GM18499 (cell line): ENCODE measurements around the gene ACO2.
"Not testable (repeated sequence)": the region's sequence is repeated elsewhere in the genome, so short reads cannot be mapped to it uniquely, and the experiment has no call there.

ENCODE experiments used
- ATAC-seq: cut with Tn5 transposase; IDR thresholded peaks from one replicate; pipeline ENCODE4 v1.9.1; 2021; ENCODE audit warnings: moderate number of reproducible peaks; ENCODE audit not compliant: insufficient read depth, unreplicated experiment

Gene ACO2

GRCh38 chr22:41535244-41535643 is 66.3 kb downstream of the ACO2 start:
- ATAC-seq: no peak

DNA sequence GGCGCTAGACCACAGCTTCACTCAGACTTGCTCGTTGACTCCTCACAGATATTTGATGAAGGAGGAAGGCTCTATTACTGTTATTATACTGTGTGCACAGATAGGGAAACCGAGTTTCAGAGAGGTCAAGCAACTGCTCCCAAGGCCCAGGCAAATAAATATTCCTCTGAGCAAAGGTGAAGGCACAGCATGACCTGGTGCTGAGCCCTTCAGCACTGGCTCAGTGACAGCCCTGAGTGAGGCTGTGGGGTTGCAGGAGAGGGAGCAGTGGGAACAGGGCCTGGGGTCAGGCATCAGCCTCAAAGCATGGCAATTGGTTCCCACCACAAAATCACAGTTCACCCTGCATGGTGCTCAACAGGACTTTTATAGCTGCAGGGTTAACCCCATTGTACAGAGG is 68.3 kb downstream of the ACO2 start:
- no peak for ATAC-seq

GRCh38 chr22:41538583-41538982 is 69.7 kb downstream of the ACO2 start:
- ATAC-seq: no peak

DNA sequence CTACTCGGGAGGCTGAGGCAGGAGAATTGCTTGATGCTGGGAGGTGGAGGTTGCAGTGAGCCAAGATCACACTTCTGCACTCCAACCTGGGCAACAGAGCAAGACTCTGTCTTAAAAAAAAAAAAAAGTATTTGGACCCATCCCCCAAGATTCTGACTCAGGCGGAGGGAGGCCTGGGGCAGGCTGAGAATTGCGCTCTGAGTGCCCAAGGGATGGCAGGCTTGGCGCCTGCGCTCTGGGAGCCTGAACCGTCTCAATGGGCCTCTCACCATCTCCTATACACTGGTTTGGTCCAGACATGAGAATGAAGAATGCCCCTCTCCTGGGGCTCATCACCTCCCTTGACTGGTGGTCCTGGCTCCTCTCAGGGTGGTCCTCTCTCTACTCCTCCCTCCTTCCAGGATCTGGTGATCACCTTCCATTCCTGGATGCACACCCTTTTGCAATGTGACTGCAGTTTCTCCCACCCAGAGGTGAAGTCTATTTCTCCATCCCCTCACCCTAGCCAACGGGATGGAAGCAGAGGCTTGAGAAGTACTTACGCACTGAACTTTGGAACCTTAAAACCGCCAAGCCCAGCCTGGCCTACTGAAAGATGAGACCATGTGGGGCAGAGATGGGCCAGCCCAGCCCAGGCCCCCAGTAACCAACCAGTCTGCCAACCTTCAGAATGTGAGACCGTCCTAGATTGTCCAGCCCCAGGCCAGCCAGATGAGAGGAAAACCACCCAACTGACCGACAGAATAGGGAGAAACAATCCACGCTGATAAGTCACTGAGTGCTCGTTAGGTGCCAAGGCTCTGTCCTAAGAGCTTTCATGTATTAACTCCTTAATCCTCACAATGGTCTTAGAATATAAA is 70.5 kb downstream of the ACO2 start:
- no peak for ATAC-seq

- no peak for ATAC-seq
These were observed 71.0 kb downstream of the ACO2 start for GRCh38 chr22:41540006-41540315.

DNA sequence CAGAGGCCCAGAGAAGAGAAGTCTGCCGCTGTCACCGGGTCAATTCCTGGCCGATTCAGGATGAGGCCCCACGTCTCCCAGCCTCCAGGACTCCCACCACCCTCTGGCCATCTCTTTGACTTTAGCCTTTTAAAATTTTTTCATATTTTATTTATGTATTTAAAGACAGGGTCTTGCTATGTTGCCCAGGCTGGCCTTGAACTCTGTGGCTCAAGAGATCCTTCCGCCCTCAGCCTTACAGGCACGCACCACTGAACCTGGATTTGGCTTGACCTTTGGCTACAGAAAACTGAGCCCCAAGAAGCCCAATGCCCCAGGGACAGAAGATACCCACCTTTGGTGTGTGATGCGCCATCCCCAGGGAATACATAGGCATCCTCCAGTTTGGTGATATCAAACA is 71.4 kb downstream of the ACO2 start:
- ATAC-seq: no peak

DNA sequence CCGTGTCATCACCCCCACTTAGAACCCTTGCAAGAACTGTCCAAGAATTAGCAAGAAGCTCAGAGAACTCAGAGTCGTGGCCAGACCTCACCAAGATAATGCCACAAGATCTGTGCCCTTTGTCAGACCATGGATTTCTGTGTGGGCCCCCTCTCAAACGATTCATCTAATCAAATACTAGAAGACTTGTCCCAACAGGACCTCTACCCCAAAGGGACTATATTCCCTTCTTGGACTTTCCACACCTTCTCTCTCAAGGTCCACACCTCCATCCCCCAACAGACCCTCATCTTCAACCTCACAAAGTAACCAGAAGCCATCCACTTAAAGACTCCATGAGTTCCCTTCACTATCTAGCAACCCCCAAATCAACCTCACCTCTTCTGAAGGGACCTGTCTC is 72.6 kb downstream of the ACO2 start:
- ATAC-seq: no peak

DNA sequence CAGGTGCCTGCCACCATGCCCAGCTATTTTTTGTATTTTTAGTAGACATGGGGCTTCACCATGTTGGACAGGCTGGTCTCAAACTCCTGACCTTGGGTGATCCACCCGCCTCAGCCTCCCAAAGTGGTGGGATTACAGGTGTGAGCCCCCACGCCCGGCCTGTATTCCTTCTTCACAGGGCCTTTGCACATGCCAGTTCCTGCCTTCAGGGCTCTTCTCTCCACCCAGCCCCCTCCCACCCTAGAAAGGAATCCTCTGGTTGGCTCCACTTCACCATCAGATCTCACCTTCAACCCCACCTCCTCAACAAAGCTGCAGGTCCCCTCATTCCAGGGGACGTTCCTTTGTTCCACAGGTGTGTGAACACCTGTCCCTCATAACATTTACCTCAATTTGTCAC is 73.3 kb downstream of the ACO2 start:
- ATAC-seq: no peak

- ATAC-seq: peak; percentile 51
These were observed 75.1 kb downstream of the ACO2 start, which contains the start of gene POLR3H for GRCh38 chr22:41543854-41544670. Gene POLR3H, minus strand, starts transcription at chr22:41544470. Its CDS starts 369 bp downstream, at chr22:41544101.

DNA sequence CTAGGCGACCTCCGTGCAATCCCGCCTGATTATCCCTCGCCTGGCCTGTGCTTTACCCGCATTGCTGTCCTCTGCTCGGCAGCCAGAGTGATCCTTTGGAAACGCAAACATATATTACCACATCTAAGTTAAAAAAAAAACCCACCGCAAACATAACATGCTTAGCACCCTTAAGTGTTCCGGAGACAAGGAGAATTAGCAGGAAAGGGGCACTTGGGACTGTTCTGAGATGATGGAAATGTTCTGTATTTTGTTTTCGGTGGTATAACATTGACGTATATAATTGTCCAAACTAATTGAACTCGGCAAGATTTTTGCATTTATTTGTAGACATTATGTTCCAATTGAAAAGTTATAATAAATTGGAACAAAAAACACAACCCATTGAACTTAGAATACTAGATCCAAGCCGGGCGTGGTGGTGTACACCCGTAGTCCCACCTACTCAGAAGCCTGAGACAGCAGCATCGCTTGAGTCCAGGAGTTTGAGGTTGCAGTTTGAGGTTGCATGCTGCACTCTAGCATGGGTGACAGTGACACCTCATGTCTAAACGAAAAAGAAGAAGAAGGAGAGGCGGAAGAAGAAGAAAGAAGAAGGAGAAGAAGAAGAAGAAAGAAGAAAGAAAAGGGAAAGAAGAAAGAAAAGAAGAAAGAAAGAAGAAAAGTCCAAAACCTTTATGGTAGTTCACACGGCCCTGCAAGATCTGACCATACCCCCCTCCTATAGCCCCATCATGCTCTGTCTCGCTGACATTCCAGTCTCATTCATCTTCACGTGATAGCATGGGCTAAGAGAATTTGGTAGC is 76.0 kb downstream of the ACO2 start:
- ATAC-seq: no peak

GRCh38 chr22:41548830-41549211 is 79.9 kb downstream of the ACO2 start:
- ATAC-seq: no peak

GRCh38 chr22:41550952-41551491 is 82.1 kb downstream of the ACO2 start:
- ATAC-seq: no peak

- no peak for ATAC-seq
These were observed 83.1 kb downstream of the ACO2 start for GRCh38 chr22:41551877-41552582.

GRCh38 chr22:41555325-41555982 is 86.5 kb downstream of the ACO2 start:
- no peak for ATAC-seq

- no peak for ATAC-seq
These were observed 87.6 kb downstream of the ACO2 start for GRCh38 chr22:41556561-41556960.

DNA sequence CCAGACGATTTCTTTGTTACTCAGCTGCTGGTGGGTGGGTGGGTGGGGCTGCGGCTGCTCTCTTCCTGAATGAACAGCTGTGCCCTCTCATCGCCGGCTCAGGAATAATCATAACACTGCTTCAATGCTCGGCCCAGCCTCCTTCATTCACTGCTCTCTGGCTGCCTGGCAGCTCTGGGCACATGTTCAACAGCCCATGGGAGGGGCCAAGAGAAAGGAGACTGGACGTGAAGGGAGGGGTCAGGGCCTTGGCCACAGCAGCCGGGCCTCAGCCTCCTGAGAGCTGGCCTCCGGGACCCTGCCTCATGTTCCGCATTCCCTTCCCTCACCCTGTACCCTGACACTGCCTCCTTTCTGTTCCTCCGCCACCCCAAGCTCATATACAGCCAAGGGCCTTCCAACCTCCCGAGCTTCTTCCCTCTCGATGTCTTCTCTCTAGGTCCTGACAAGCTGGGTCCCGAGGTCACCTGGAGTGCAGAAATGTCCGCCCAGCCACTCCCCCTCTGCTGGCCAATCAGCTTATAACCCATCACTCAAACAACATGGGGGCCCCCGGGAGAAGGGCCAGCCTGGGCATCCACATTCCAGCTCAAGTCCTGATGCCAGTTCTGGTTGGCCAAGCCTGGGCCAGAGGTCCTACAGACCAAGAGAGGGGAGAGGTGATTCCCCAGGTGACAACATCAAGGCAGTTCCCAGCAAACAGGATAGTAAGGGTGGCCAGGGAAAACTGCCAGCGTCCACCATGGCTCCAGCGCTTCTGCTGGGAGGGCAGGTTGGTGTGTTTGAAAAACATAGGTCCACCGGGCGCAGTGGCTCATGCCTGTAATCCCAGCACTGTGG is 88.7 kb downstream of the ACO2 start:
- ATAC-seq: no peak

DNA sequence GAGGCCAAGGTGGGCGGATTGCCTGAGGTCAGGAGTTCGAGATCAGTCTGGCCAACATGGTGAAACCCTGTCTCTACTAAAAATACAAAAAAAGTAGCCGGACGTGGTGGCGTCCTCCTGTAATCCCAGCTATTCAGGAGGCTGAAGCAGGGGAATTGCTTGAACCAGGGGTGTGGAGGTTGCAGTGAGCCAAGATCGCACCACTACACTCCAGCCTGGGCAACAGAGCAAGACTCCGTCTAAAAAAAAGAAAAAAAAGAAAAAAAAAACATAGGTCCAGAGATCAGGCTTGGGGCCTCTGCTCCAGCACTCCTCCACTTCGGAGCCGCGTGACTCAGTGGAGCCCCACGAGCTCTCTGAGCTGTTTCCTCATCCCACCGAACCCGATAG is 89.3 kb downstream of the ACO2 start:
- ATAC-seq: not testable (repeated sequence)

DNA sequence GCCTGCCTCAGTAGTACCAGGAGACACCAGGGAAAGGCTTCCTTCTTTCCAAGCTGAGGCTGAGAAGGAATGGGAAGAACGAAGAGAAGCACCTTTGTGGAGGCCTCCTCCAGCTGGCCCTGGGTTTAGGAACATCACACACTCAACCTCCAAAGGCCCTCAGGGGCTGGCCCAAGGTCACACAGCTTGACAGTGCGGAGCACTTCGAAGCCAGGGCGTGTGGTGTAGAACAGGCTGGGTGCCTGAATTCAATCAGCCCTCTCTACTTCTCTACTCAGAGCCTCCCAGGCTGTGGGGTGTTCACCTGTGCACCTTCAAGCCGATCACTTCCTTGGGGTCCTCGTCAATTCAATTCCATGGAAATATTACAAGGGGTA is 91.2 kb downstream of the ACO2 start:
- no peak for ATAC-seq

- ATAC-seq: no peak
These were observed 92.4 kb downstream of the ACO2 start for GRCh38 chr22:41561335-41561734.
